Thymus (tissue), 14 donors: ENCODE measurements around the gene MRPS25. TPM values are rescaled to one million over a fixed set of nuclear protein-coding genes. Genes with fewer than 3 reads are reported as not detected.

Experiments used
- DNase-seq, 9 donors: peaks; one replicate each; pipeline ENCODE4 v3.0.0-alpha.2; 2013; ENCODE audit warnings: low spot score in 9 of 9, low read depth in 6 of 9, missing footprints in 1 of 9
- H3K27ac ChIP-seq, 2 donors: one replicate each; pipeline ENCODE4 v1.5.1; 2013; ENCODE audit warnings: control low read depth in 1 of 2, low read depth in 1 of 2, low read length in 1 of 2, mild to moderate bottlenecking in 1 of 2, moderate library complexity in 1 of 2
- H3K27me3 ChIP-seq, 2 donors: one replicate each; pipeline ENCODE4 v1.5.1; 2013; ENCODE audit warnings: low read length in 1 of 2; ENCODE audit not compliant: control insufficient read depth in 2 of 2, insufficient read depth in 1 of 2
- H3K36me3 ChIP-seq, 2 donors: one replicate each; pipeline ENCODE4 v1.5.1; 2013; ENCODE audit warnings: low read length in 1 of 2, mild to moderate bottlenecking in 1 of 2, moderate library complexity in 1 of 2; ENCODE audit not compliant: control insufficient read depth in 2 of 2, insufficient read depth in 2 of 2
- H3K4me1 ChIP-seq, 2 donors: one replicate each; pipeline ENCODE4 v1.5.1; 2013; ENCODE audit warnings: low read length in 2 of 2; ENCODE audit not compliant: control insufficient read depth in 2 of 2, insufficient read depth in 2 of 2
- H3K4me3 ChIP-seq, 2 donors: one replicate each; pipeline ENCODE4 v1.5.1; 2013; ENCODE audit warnings: low read length in 2 of 2, control low read depth in 1 of 2, mild to moderate bottlenecking in 1 of 2
- H3K9me3 ChIP-seq, 2 donors: one replicate each; pipeline ENCODE4 v1.5.1; 2013; ENCODE audit warnings: low read length in 1 of 2, mild to moderate bottlenecking in 1 of 2; ENCODE audit not compliant: control insufficient read depth in 2 of 2, insufficient read depth in 1 of 2
- WGBS: extraction: QIAGEN DNeasy Blood & Tissue Kit; methylation state at CpG from one replicate; pipeline ENCODE4 v1.1.7; 2013; 5-methylcytosine and 5-hydroxymethylcytosine counted together
- long read RNA-seq, 10 donors: transcript quantifications; one replicate each; lab custom pipeline, GENCODE V29; 2026
- polyA plus RNA-seq: library from polyadenylated mRNA; stranded (reverse); fragments of 200-250 nt; gene quantifications from one replicate; pipeline ENCODE4 v1.2.3, GENCODE V29; 2013
- total RNA-seq: library from RNA; stranded (reverse); fragments of 120-200 nt; gene quantifications from one replicate; pipeline ENCODE4 v1.2.4, GENCODE V29; 2013
- donor health status: healthy.

The MRPS25 gene
- total RNA-seq (24.6 TPM), polyA plus RNA-seq (48.9 TPM)
- long read RNA-seq, donor 1, full-length matches to known transcripts = 5 of 5 reads
- long read RNA-seq, donor 1, partial matches to known transcripts = 0 of 5 reads
- long read RNA-seq, donor 1, other reads (novel, unspliced or antisense) = 0 of 5 reads
- long read RNA-seq, donor 2, full-length matches to known transcripts = 46 of 154 reads
- long read RNA-seq, donor 2, partial matches to known transcripts = 108 of 154 reads
- long read RNA-seq, donor 2, other reads (novel, unspliced or antisense) = 0 of 154 reads
- long read RNA-seq, donor 3, full-length matches to known transcripts = 34 of 34 reads
- long read RNA-seq, donor 3, partial matches to known transcripts = 0 of 34 reads
- long read RNA-seq, donor 3, other reads (novel, unspliced or antisense) = 0 of 34 reads
- long read RNA-seq, donor 4, full-length matches to known transcripts = 18 of 18 reads
- long read RNA-seq, donor 4, partial matches to known transcripts = 0 of 18 reads
- long read RNA-seq, donor 4, other reads (novel, unspliced or antisense) = 0 of 18 reads
- long read RNA-seq, donor 5, full-length matches to known transcripts = 42 of 42 reads
- long read RNA-seq, donor 5, partial matches to known transcripts = 0 of 42 reads
- long read RNA-seq, donor 5, other reads (novel, unspliced or antisense) = 0 of 42 reads
- long read RNA-seq, donor 6, full-length matches to known transcripts = 25 of 25 reads
- long read RNA-seq, donor 6, partial matches to known transcripts = 0 of 25 reads
- long read RNA-seq, donor 6, other reads (novel, unspliced or antisense) = 0 of 25 reads
- long read RNA-seq, donor 7, full-length matches to known transcripts = 19 of 19 reads
- long read RNA-seq, donor 7, partial matches to known transcripts = 0 of 19 reads
- long read RNA-seq, donor 7, other reads (novel, unspliced or antisense) = 0 of 19 reads
- long read RNA-seq, donor 8, full-length matches to known transcripts = 5 of 5 reads
- long read RNA-seq, donor 8, partial matches to known transcripts = 0 of 5 reads
- long read RNA-seq, donor 8, other reads (novel, unspliced or antisense) = 0 of 5 reads
- long read RNA-seq, donor 9, full-length matches to known transcripts = 8 of 8 reads
- long read RNA-seq, donor 9, partial matches to known transcripts = 0 of 8 reads
- long read RNA-seq, donor 9, other reads (novel, unspliced or antisense) = 0 of 8 reads
- long read RNA-seq, donor 10, full-length matches to known transcripts = 19 of 19 reads
- long read RNA-seq, donor 10, partial matches to known transcripts = 0 of 19 reads
- long read RNA-seq, donor 10, other reads (novel, unspliced or antisense) = 0 of 19 reads

- no peaks in the 10 kb centered on the region for H3K27me3 ChIP-seq
- H3K4me1 ChIP-seq = peaks cover 9 to 16% of the 10 kb centered on the region in 2 donors
- H3K9me3 ChIP-seq = no peaks in the 10 kb centered on the region
- DNase-seq = peak; percentile 74 to 95 (median 85)
- peak within 1 kb of the TSS; percentile 65 to 74 for H3K27ac ChIP-seq
- peaks cover 0 to 5% of the 10 kb centered on the region in 2 donors for H3K36me3 ChIP-seq
- WGBS = under 1% methylated on average over 69 of the region's 69 CpGs
- H3K4me3 ChIP-seq = peak within 1 kb of the TSS; percentile 69 to 89
Observed at GRCh38 chr3:15064835-15065549, at the start of gene MRPS25. MRPS25 (minus strand) TSS chr3:15065315; CDS start chr3:15065194, 121 bp downstream.

DNA sequence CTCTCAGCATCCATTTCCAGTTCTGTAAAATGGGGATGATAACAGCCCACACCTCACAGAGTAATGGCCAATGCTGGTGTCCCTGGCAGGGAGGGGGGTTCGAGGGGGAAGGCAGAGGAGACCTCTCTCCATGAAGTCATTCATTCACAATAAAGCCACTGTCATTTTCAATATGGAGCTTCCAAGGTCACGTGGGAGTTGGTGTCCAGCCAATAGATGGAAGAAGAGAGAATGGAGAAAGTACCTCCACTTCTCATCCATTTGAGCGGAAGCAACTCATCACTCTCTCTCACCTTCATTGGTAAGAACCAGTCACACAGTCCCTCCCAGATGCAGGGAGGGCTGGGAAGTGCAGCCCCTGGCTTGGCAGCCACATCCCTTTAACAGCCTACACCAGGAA is 48.8 kb upstream of the MRPS25 start:
- 87% methylated on average over 3 of the region's 3 CpGs for WGBS
- peaks cover 0 to 2% of the 10 kb centered on the region in 2 donors for H3K9me3 ChIP-seq
- no peaks in the 10 kb centered on the region for H3K4me1 ChIP-seq
- no peak for DNase-seq
- no peak overlapping the region for H3K27ac ChIP-seq
- H3K4me3 ChIP-seq = no peak overlapping the region
- peaks cover 0 to 4% of the 10 kb centered on the region in 2 donors for H3K27me3 ChIP-seq
- no peaks in the 10 kb centered on the region for H3K36me3 ChIP-seq

DNA sequence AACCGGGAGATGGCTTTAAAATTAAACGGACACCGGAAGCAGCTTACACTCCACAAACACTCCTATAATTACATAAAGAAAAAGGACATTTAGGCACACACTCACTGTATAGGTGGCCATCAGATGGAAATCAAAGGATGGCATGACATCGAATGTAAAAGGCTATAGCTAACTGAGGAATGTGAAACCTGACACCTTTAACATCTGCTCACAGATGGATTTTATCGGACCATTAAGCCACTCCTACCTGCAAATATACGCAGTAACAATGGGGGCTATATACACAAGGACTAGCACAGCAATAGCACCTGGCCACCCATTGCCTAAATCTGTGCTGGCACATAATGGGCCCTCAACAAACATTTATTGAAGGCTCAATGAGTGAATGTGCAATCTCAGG is 48.4 kb upstream of the MRPS25 start:
- H3K27ac ChIP-seq = no peak overlapping the region
- H3K36me3 ChIP-seq = no peaks in the 10 kb centered on the region
- no peaks in the 10 kb centered on the region for H3K4me1 ChIP-seq
- WGBS = 86% methylated on average over 6 of the region's 6 CpGs
- peaks cover 0 to 4% of the 10 kb centered on the region in 2 donors for H3K27me3 ChIP-seq
- H3K4me3 ChIP-seq = no peak overlapping the region
- DNase-seq = no peak
- peaks cover 0 to 2% of the 10 kb centered on the region in 2 donors for H3K9me3 ChIP-seq

GRCh38 chr3:15112011-15112410 is 46.9 kb upstream of the MRPS25 start:
- no peak for DNase-seq
- H3K36me3 ChIP-seq = no peaks in the 10 kb centered on the region
- H3K9me3 ChIP-seq = peaks cover 0 to 2% of the 10 kb centered on the region in 2 donors
- peaks cover 0 to 4% of the 10 kb centered on the region in 2 donors for H3K27me3 ChIP-seq
- WGBS = 78% methylated on average over 3 of the region's 3 CpGs
- no peak overlapping the region for H3K27ac ChIP-seq
- no peak overlapping the region for H3K4me3 ChIP-seq
- H3K4me1 ChIP-seq = peaks cover 2 to 6% of the 10 kb centered on the region in 2 donors

- H3K9me3 ChIP-seq = no peaks in the 10 kb centered on the region
- WGBS = 91% methylated on average over 4 of the region's 4 CpGs
Observed at GRCh38 chr3:15110206-15110605, 45.1 kb upstream of the MRPS25 start.

GRCh38 chr3:15108869-15109268 is 43.8 kb upstream of the MRPS25 start:
- 92% methylated on average over 4 of the region's 4 CpGs for WGBS
- no peak overlapping the region for H3K4me3 ChIP-seq

More at GRCh38 chr3:15110206-15110605, 45.1 kb upstream of the MRPS25 start:
- H3K4me3 ChIP-seq = no peak overlapping the region
- no peaks in the 10 kb centered on the region for H3K36me3 ChIP-seq
- peaks cover 0 to 6% of the 10 kb centered on the region in 2 donors for H3K27me3 ChIP-seq
- no peak overlapping the region for H3K27ac ChIP-seq
- H3K4me1 ChIP-seq = peaks cover 2 to 6% of the 10 kb centered on the region in 2 donors
- no peak for DNase-seq

DNA sequence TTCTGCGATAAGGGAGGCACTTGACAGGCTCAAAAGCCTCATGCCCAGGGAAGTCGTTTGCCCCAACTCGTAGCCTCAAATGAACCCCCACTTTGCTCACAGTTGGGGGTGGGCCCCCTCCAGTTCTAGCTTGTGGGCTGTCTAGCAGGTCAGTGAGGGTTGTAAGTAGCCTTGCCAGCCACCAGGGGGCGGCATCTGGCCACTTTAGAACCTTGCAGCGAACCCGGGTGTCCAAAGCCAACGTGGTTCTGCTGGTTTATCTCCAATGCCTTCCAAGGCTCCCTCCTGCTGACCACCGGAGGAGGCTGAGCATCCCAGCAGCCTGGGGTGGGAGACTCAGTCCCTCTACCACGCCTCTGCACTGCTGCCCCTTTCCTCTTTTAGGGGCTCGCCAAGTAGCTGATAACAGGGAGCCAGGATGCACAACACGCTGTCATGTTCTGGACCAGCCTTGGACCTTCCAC is 43.0 kb upstream of the MRPS25 start:
- Histone ChIP-seq H3K27me3 (peaks cover 0 to 2% of the 10 kb centered on the region in 2 donors), H3K9me3 (no peaks in the 10 kb centered on the region), H3K36me3 (no peaks in the 10 kb centered on the region), H3K4me3 (no peak overlapping the region), H3K4me1 (peaks cover 2 to 6% of the 10 kb centered on the region in 2 donors), H3K27ac (no peak overlapping the region)
- WGBS = 22% methylated on average over 11 of the region's 11 CpGs
- DNase-seq = peak in 7 of 9 donors; percentile 38 to 80 (median 70)

More at GRCh38 chr3:15108869-15109268, 43.8 kb upstream of the MRPS25 start:
- Histone ChIP-seq H3K4me1 (peaks cover 2 to 6% of the 10 kb centered on the region in 2 donors), H3K9me3 (no peaks in the 10 kb centered on the region), H3K27me3 (peaks cover 0 to 3% of the 10 kb centered on the region in 2 donors), H3K27ac (no peak overlapping the region), H3K36me3 (no peaks in the 10 kb centered on the region)
- DNase-seq = no peak
